ENCODE results near the gene GPBP1. TPM values are rescaled to one million over a fixed set of nuclear protein-coding genes. Genes with fewer than 3 reads are reported as not detected.

GPBP1 gene
- total and polyA plus RNA-seq, 2 of the 4 experiments (the other 2 are of a cell fraction) = 24.3 to 29.2 TPM

DNA sequence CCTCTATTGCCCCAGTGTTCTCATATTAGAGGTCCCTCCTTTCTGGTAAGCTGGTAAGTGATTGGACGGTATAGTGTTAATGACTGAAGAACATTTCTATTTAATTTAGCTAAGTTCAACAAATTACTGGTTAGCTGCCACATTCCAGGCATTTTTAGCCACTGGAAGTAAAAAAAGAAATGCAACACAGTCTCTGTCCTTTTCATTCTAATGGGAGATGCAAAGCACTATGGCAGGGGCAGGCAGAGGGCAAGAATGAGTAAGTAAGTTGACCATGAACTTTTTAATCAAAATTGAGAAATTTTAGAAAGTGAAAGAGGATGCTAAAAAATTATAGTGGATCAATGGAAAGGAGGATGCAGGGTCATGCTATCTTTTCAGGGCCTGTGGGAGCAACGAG lies 137.4 kb downstream of the GPBP1 start:
- no peaks in the 10 kb centered on the region for H3K36me3 ChIP-seq (ENCODE audit: control insufficient read depth, insufficient read depth, low read length)
- H3K4ac ChIP-seq (ENCODE audit: low read depth, low read length) = 0 out of 2 replicates have a peak overlapping the region, but pooled peaks have one; percentile 11
- H2BK15ac ChIP-seq (ENCODE audit: low read depth, low read length) = 0 out of 3 replicates have a peak overlapping the region, but pooled peaks have one; percentile 92
- H3K4me1 ChIP-seq (ENCODE audit: control insufficient read depth, insufficient read depth, low read length) = peaks cover 11% of the 10 kb centered on the region
- H2BK20ac ChIP-seq (ENCODE audit: low read depth, low read length) = no peak overlapping the region
- no peak overlapping the region for H3K56ac ChIP-seq (ENCODE audit: extremely low read depth, insufficient read depth, low read length)
- no peak overlapping the region for H3K14ac ChIP-seq (replicated peaks; ENCODE audit: low read depth, low read length)
- H3K27me3 ChIP-seq (ENCODE audit: control insufficient read depth, insufficient read depth, low read length) = no peaks in the 10 kb centered on the region
- H3K18ac ChIP-seq (ENCODE audit: low read depth, low read length) = peak overlapping the region; percentile 96
- ChIA-PET POLR2A (ENCODE audit: unreplicated experiment) (no interaction called here), CTCF (no interaction called here)
- no peak overlapping the region for H3K9ac ChIP-seq (ENCODE audit: low read depth, low read length)
- H2AFZ ChIP-seq (replicated peaks; ENCODE audit: low read length, poor library complexity) = no peak overlapping the region
- no peaks in the 10 kb centered on the region for H4K20me1 ChIP-seq (ENCODE audit: insufficient read depth, low read length)
- TF ChIP-seq RCOR1 (IDR thresholded peaks at IDR 0.05; ENCODE audit: insufficient replicate concordance, low read length) (no peak), MXI1 (IDR thresholded peaks at IDR 0.05; ENCODE audit: borderline replicate concordance, low read depth, low read length) (no peak), NFE2L2 (IDR thresholded peaks at IDR 0.05; ENCODE audit: low read depth, low read length) (no peak), RFX5 (IDR thresholded peaks at IDR 0.05; ENCODE audit: low read depth, low read length) (no peak), CHD1 (IDR thresholded peaks at IDR 0.05; ENCODE audit: low read depth, low read length) (no peak), CEBPB (IDR thresholded peaks at IDR 0.05; ENCODE audit: low read depth, low read length) (no peak), FOS (IDR thresholded peaks at IDR 0.05; ENCODE audit: low read depth, low read length) (no peak)
- TF ChIP-seq, protein P1, sequence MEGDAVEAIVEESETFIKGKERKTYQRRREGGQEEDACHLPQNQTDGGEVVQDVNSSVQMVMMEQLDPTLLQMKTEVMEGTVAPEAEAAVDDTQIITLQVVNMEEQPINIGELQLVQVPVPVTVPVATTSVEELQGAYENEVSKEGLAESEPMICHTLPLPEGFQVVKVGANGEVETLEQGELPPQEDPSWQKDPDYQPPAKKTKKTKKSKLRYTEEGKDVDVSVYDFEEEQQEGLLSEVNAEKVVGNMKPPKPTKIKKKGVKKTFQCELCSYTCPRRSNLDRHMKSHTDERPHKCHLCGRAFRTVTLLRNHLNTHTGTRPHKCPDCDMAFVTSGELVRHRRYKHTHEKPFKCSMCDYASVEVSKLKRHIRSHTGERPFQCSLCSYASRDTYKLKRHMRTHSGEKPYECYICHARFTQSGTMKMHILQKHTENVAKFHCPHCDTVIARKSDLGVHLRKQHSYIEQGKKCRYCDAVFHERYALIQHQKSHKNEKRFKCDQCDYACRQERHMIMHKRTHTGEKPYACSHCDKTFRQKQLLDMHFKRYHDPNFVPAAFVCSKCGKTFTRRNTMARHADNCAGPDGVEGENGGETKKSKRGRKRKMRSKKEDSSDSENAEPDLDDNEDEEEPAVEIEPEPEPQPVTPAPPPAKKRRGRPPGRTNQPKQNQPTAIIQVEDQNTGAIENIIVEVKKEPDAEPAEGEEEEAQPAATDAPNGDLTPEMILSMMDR (conservative IDR thresholded peaks at IDR 0.05; ENCODE audit: low read depth, low read length) = no peak
- TF ChIP-seq, protein P2, sequence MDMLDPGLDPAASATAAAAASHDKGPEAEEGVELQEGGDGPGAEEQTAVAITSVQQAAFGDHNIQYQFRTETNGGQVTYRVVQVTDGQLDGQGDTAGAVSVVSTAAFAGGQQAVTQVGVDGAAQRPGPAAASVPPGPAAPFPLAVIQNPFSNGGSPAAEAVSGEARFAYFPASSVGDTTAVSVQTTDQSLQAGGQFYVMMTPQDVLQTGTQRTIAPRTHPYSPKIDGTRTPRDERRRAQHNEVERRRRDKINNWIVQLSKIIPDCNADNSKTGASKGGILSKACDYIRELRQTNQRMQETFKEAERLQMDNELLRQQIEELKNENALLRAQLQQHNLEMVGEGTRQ (IDR thresholded peaks at IDR 0.05; ENCODE audit: low read depth, low read length) = no peak
- H3K4me2 ChIP-seq (ENCODE audit: low read depth, low read length) = peak overlapping the region; percentile 56; the same call in 1 of the 2 replicates
- peaks cover 3% of the 10 kb centered on the region; the same call in 1 of the 2 replicates for H3K9me1 ChIP-seq (ENCODE audit: insufficient read depth, low read length)
- no peaks in the 10 kb centered on the region for H3K79me1 ChIP-seq (ENCODE audit: low read depth in 1 of 2, low read length in 2 of 2)
- no CpG with 5 or more reads among the region's 2 CpGs for WGBS, 2 experiments (ENCODE audit: extremely low coverage in 2 of 2, insufficient read length in 1 of 2)
- H3K4me3 ChIP-seq (ENCODE audit: insufficient read depth, low read depth, low read length) = no peak overlapping the region
- in situ Hi-C loops (cut with MboI; ENCODE audit: low sequenced_read_pairs) (no loop called here), dilution Hi-C loops (cut with HindIII; ENCODE audit: low sequenced_read_pairs, unreplicated experiment) (no loop called here), intact Hi-C loops (cut with micrococcal nuclease) (no loop called here)
- no peak overlapping the region for H2BK5ac ChIP-seq (ENCODE audit: low read depth, low read length, poor library complexity, severe bottlenecking)
- H2AK9ac ChIP-seq (replicated peaks; ENCODE audit: low read depth, low read length, poor library complexity) = no peak overlapping the region
- ATAC-seq (ENCODE audit: low read depth) (0 out of 2 replicates have a peak, but pooled peaks have one; percentile 21), DNase-seq (no peak)
- H3K23ac ChIP-seq (ENCODE audit: low read depth, low read length) = no peak overlapping the region
- no TSS peak for BruUV-seq (replicated peaks)
- 0 out of 2 replicates have a peak overlapping the region, but pooled peaks have one; percentile 12 for H3K27ac ChIP-seq (ENCODE audit: insufficient read depth, low read length)
- peaks cover 15% of the 10 kb centered on the region for H3K9me3 ChIP-seq (ENCODE audit: control insufficient read depth, insufficient read depth, low read length)
- H4K91ac ChIP-seq (ENCODE audit: insufficient read depth, low read depth, low read length) = no peak overlapping the region
- no peak overlapping the region; a peak in 1 of 4 replicates for H4K8ac ChIP-seq (ENCODE audit: low read depth in 2 of 2, low read length in 2 of 2)
- H2BK120ac ChIP-seq (ENCODE audit: low read depth, low read length) = peak overlapping the region; percentile 34; the same call in 1 of the 2 replicates
- H2AK5ac ChIP-seq (ENCODE audit: low read depth, low read length) = peak overlapping the region; percentile 28; the same call in 1 of the 2 replicates
- H4K5ac ChIP-seq (ENCODE audit: low read depth, low read length) = peak overlapping the region; percentile 92
